Ovary (tissue), 9 donors: ENCODE results near the gene NOTCH1. TPM values are rescaled to one million over a fixed set of nuclear protein-coding genes. Genes with fewer than 3 reads are reported as not detected.
"Not testable (repeated sequence)": the region's sequence is repeated elsewhere in the genome, so short reads cannot be mapped to it uniquely, and the experiment has no call there.

Experiments
- DNase-seq, 5 donors: peaks; one replicate each; pipeline ENCODE4 v3.0.0-alpha.2; 2019 to 2020
- H3K27ac ChIP-seq, 2 donors: fragments of 200-600 bp; one replicate each; pipeline versions ENCODE4 v1.5.1 to v1.8.0; 2019 to 2022
- H3K27me3 ChIP-seq: fragments of 200-600 bp; one replicate; pipeline ENCODE4 v1.8.0; 2022
- H3K36me3 ChIP-seq: fragments of 200-600 bp; sonication (generic); one replicate; pipeline ENCODE4 v1.5.1; 2019
- H3K4me1 ChIP-seq: one replicate; pipeline ENCODE4 v1.8.1; 2013; ENCODE audit warnings: mild to moderate bottlenecking, moderate library complexity; ENCODE audit not compliant: insufficient read depth
- H3K4me3 ChIP-seq: fragments of 200-600 bp; sonication (generic); one replicate; pipeline ENCODE4 v1.5.1; 2017
- H3K9me3 ChIP-seq, 2 donors: fragments of 200-600 bp in 1 of 2; sonication (generic) in 1 of 2; one replicate each; pipeline versions ENCODE4 v1.5.1 to v1.8.1; 2013 to 2019; ENCODE audit warnings: mild to moderate bottlenecking in 1 of 2, moderate library complexity in 1 of 2
- EP300 ChIP-seq: sonication (generic); formaldehyde crosslinking; IDR thresholded peaks from one replicate; pipeline ENCODE4 v1.6.1; 2017; ENCODE audit warnings: antibody characterized with exemption
- POLR2A ChIP-seq: fragments of 450-650 bp; IDR thresholded peaks from one replicate; pipeline ENCODE4 v1.6.1; 2017; ENCODE audit warnings: antibody characterized with exemption, mild to moderate bottlenecking, moderate library complexity
- WGBS, 3 donors: extraction: QIAGEN DNeasy Blood & Tissue Kit in 1 of 3; methylation state at CpG; one replicate each; pipeline versions ENCODE4 v1.1.5 to v1.1.7; 2013 to 2017; 5-methylcytosine and 5-hydroxymethylcytosine counted together
- intact Hi-C, 4 donors: fragments of 100-400 bp; cut with DNase I; formaldehyde crosslinking; loops; one replicate each; pipeline versions ENCODE4 v1.11.0 to v1.15.1; 2022 to 2023
- polyA plus RNA-seq, 2 donors: library from polyadenylated mRNA; stranded (reverse); fragments of 200-250 nt in 1 of 2; fragments of 350-450 nt in 1 of 2; fragmentation: Illumina TruSeq in 1 of 2; extraction: RNeasy Lipid Tissue Mini Kit (QIAGEN cat#74804) in 1 of 2; gene quantifications; one replicate each; pipeline ENCODE4 v1.2.3, GENCODE V29; 2013 to 2014
- total RNA-seq, 7 donors: library from RNA; depleted of rRNA in 2 of 7; stranded (reverse); fragments of >200 nt in 2 of 7; fragmentation: NEBNext Ultra II Directional in 3 of 7; extraction: Animal tissue kit (Norgen Biotek cat#: 25700) in 3 of 7; gene quantifications; one replicate each; pipeline versions ENCODE4 v1.1.0 to v1.2.4, GENCODE V29; 2016 to 2023
- TF ChIP-seq, protein P1 (sequence below), 3 donors: fragments of 450-650 bp in 2 of 3; fragments of 200-600 bp in 1 of 3; IDR thresholded peaks; one replicate each; pipeline versions ENCODE4 v1.5.1 to v1.8.0; 2016 to 2022; ENCODE audit warnings: antibody characterized with exemption in 3 of 3, mild to moderate bottlenecking in 1 of 3
- donor health status: DM: no; HTN: no; CAD: no; lungs with moderate emphysema.
- donor health status: DM: no; HTN: no; CAD: no.
- donor health status: Bipolar disorder and iron deficiency.
- donor health status: DM: yes; HTN: yes; CAD: no.
- donor health status: DM: no; HTN: no; CAD: no.
- donor health status: DM: yes; HTN: yes; CAD: no.

The NOTCH1 gene
- total and polyA plus RNA-seq, 9 donors = 2.5 to 30.9 (median 17.1) TPM

DNA sequence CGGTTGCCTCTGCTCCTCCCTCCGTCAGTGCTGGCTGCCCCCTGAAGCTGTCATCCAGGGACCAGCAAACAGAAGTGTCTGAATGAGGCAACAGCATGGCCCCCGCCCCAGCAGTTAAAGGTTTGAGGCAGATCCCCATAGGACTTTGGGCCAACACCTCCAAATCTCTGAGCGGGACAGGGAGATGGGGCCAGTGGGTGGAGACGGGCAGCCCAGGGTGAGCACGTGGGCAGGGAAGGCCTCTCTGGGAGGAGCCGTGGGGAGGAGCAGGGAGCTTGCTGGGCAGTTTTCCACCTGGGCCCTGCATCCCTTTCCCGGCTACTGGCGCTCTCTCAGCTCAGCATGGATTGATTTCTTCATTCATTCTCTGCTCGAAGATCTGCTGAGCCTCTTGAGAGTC lies 39.1 kb upstream of the NOTCH1 start:
- H3K27me3 ChIP-seq = no peaks in the 10 kb centered on the region
- no peak overlapping the region for H3K4me3 ChIP-seq
- intact Hi-C loops = loop anchor here in 1 of 4 donors (10.0 kb wide), 1 partner anchor 1050 kb away; no protein-coding TSS in a partner anchor
- no peaks in the 10 kb centered on the region for H3K9me3 ChIP-seq
- 17 to 25% (median 19%) methylated on average over 10 of the region's 10 CpGs for WGBS, 3 donors
- H3K27ac ChIP-seq = no peak overlapping the region
- peaks cover 24% of the 10 kb centered on the region for H3K4me1 ChIP-seq
- TF ChIP-seq EP300 (no peak), POLR2A (no peak)
- TF ChIP-seq, protein P1, sequence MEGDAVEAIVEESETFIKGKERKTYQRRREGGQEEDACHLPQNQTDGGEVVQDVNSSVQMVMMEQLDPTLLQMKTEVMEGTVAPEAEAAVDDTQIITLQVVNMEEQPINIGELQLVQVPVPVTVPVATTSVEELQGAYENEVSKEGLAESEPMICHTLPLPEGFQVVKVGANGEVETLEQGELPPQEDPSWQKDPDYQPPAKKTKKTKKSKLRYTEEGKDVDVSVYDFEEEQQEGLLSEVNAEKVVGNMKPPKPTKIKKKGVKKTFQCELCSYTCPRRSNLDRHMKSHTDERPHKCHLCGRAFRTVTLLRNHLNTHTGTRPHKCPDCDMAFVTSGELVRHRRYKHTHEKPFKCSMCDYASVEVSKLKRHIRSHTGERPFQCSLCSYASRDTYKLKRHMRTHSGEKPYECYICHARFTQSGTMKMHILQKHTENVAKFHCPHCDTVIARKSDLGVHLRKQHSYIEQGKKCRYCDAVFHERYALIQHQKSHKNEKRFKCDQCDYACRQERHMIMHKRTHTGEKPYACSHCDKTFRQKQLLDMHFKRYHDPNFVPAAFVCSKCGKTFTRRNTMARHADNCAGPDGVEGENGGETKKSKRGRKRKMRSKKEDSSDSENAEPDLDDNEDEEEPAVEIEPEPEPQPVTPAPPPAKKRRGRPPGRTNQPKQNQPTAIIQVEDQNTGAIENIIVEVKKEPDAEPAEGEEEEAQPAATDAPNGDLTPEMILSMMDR (IDR thresholded peaks at IDR 0.05) = no peak
- DNase-seq = peak in 4 of 5 donors; percentile 56 to 76 (median 68)
- H3K36me3 ChIP-seq = no peaks in the 10 kb centered on the region

DNA sequence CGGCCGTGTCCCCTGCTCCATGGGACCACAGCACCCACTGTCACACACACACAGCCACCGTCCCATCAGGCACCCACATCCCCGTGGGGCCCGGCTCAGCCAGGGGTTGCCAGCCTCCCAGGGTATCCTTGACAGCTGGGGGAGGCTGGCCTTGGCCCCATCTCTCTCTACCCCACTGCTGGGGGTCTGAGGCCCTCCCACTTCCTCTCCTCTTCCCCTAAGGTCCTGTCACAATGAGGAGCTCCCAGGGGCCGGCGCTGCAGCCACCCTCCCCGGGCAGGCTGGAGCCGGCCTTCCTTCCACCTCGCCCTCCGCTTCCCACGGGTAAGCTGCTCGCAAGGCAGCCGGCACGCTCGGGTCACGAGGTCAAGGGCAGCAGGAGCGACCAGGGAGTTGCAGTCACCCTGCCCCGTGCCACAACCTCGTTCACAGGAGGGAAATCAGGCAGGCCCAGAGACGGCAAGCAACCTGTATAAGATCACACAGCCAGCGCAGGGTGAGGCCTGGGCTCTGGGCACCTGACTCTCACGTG lies 38.6 kb upstream of the NOTCH1 start:
- peak in 2 of 5 donors; percentile 49 to 69 for DNase-seq
- Histone ChIP-seq H3K36me3 (no peaks in the 10 kb centered on the region), H3K27me3 (no peaks in the 10 kb centered on the region), H3K9me3 (no peaks in the 10 kb centered on the region), H3K4me3 (no peak overlapping the region), H3K4me1 (peaks cover 24% of the 10 kb centered on the region), H3K27ac (no peak overlapping the region)
- TF ChIP-seq, protein P1 (IDR thresholded peaks at IDR 0.05) = no peak
- TF ChIP-seq POLR2A (no peak), EP300 (no peak)
- WGBS, 3 donors = 29 to 49% (median 45%) methylated on average over 22 to 23 of the region's 23 CpGs
- intact Hi-C loops = loop anchor here in 1 of 4 donors (10.0 kb wide), 1 partner anchor 1050 kb away; no protein-coding TSS in a partner anchor

DNA sequence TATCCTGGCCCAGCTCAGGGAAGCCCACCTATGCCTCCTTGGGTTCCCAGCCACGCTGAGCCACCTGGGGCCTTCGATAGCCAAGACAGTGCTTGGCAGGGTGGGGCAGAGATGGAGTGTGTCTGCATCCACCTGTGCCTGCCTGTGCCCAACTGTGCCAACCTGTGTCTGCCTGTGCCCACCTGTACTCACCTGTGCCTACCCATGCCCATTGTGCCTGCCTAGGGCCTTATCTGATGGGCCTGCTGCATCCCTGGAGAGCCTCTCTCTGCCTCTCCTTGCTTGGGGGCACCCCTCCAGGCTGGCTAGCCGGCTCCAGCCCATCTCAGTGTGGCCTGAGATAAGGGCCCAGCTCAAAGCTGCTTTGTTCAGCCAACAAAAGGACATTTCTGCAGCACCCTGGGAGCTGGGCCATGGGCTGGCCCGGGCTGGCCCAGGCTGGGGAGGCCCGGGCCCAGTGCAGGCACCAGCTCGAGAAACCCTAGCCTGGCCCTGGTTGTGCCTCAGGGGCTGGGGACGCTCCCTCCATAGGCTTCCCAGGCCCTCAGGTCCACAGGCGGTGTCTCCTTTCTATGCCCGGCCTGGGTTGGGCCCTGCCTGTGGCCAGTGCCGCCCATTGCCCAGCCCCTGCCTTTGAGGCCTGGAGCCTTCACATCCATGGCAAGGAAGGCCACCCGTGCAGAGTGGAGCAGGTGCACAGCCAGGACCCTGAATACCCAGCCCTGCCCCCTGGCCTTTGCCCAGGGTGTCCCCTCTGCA lies 37.3 kb upstream of the NOTCH1 start:
- TF ChIP-seq, protein P1 (IDR thresholded peaks at IDR 0.05) = no peak
- TF ChIP-seq POLR2A = no peak
- no peak for TF ChIP-seq EP300
- Histone ChIP-seq H3K27ac (no peak overlapping the region), H3K4me3 (no peak overlapping the region), H3K9me3 (no peaks in the 10 kb centered on the region), H3K27me3 (no peaks in the 10 kb centered on the region), H3K36me3 (no peaks in the 10 kb centered on the region), H3K4me1 (peaks cover 15% of the 10 kb centered on the region)
- 93% methylated on average over 10 to 11 of the region's 11 CpGs for WGBS, 3 donors
- DNase-seq = no peak
- intact Hi-C loops = loop anchor here in 1 of 4 donors (10.0 kb wide), 1 partner anchor 1048 kb away; no protein-coding TSS in a partner anchor

DNA sequence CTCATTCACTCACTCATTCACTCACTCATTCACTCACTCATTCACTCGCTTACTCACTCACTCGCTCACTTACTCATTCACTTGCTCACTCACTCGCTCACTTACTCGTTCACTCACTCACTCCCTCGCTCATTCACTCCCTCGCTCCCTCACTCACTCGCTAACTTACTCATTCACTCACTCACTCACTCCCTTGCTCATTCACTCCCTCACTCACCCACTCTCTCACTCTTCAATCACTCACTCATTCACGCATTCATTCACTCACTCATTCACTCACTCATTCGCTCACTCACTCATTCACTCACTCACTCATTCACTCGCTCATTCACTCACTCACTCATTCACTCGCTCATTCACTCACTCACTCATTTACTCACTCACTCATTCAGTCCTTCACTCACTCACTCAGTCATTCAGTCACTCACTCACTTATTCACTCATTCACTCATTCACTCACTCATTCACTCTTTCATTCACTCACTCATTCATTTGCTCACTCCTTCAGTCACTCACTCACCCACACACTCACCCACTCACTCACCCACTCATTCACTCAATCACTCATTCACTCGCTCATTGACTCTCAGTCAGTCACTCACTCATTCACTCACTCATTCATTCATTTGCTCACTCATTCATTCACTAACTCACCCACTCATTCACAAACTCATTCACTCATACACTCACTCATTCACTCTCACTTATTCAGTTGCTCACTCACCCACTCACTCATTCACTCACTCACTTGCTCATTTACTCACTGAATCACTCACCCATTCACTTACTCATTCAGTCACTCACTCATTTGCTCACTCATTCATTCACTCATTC lies 36.0 kb upstream of the NOTCH1 start:
- intact Hi-C loops = loop anchor here in 1 of 4 donors (10.0 kb wide), 1 partner anchor 1047 kb away; no protein-coding TSS in a partner anchor
- H3K4me1 ChIP-seq = peaks cover 6% of the 10 kb centered on the region
- 96 to 99% (median 98%) methylated on average over 12 of the region's 12 CpGs for WGBS, 3 donors

DNA sequence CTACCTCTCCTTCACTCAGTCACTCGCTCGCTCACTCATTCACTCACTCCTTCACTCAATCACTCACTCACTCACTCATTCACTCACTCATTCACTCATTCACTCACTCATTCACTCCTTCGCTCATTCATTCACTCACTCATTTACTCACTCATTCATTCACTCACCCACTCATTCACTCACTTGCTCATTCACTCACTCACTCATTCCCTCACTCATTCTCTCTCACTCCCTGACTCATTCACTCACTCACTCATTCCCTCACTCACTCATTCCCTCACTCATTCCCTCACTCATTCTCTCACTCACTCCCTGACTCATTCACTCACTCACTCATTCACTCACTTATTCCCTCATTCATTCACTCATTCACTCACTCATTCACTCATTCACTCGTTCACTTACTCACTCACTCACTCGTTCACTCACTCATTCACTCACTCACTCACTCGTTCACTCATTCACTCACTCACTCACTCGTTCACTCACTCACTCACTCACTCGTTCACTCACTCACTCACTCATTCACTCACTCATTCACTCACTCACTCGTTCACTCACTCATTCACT lies 33.9 kb upstream of the NOTCH1 start:
- intact Hi-C loops = loop anchor here in 1 of 4 donors (10.0 kb wide), 1 partner anchor 1045 kb away; no protein-coding TSS in a partner anchor
- H3K27ac ChIP-seq, DNase-seq, H3K9me3 ChIP-seq, H3K4me1 ChIP-seq, H3K36me3 ChIP-seq, H3K4me3 ChIP-seq, H3K27me3 ChIP-seq: not testable (repeated sequence)
- WGBS, 3 donors = 85 to 92% (median 88%) methylated on average over 8 to 9 of the region's 9 CpGs

More for the DNA sequence above, 36.0 kb upstream of the NOTCH1 start:
- no peak for DNase-seq
- Histone ChIP-seq H3K4me3 (no peak overlapping the region), H3K27me3 (no peaks in the 10 kb centered on the region), H3K36me3 (no peaks in the 10 kb centered on the region), H3K27ac (no peak overlapping the region), H3K9me3 (no peaks in the 10 kb centered on the region)
- TF ChIP-seq EP300 (no peak), POLR2A (no peak)
- TF ChIP-seq, protein P1 (IDR thresholded peaks at IDR 0.05) = no peak
